ENCODE results near the gene WDR83.
A peak's percentile ranks its signal among the peaks of the same experiment; 100 is the strongest.
"Not testable (repeated sequence)": the region's sequence is repeated elsewhere in the genome, so short reads cannot be mapped to it uniquely, and the experiment has no call there.

WDR83 gene

DNA sequence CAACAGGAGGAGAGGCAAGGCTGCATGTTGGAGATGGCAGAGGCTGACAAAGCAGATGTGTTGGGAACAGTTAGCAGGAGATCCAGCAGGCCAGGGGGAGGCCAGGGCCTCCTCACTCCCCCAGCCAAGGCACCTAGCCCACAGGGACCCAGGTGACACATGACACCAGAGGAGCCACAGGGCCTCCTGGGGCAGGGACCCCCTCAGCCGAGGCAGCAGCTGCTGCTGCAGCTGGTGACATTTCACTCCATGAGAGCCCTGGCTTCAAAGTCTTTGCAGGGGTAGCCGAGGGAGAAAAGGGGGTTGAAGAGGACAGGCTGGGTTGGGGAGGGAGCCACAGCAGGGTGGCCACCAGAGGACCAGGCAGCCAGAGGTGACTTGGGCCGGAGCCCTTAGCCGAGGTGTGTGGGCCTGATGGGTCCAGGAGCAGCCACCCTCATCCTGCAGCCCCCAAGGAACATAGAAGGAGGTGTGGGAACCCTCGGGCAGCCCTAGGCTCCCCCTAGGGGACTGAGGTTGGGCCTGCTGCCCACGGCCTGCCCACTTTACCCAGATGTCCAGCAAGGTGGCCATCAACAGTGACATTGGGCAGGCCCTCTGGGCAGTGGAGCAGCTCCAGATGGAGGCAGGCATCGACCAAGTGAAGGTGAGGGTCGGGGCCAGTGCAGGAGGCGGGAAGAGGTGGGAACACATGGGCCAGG, 21.0 kb downstream of the WDR83 start, which contains the start of gene GNG14:
Gene GNG14, plus strand, starts transcription at position 503 of the 701 bp plus-strand sequence. Its CDS starts 51 bp downstream, at position 554.
- DNase-seq (ENCODE audit: low spot score), result no peak

DNA sequence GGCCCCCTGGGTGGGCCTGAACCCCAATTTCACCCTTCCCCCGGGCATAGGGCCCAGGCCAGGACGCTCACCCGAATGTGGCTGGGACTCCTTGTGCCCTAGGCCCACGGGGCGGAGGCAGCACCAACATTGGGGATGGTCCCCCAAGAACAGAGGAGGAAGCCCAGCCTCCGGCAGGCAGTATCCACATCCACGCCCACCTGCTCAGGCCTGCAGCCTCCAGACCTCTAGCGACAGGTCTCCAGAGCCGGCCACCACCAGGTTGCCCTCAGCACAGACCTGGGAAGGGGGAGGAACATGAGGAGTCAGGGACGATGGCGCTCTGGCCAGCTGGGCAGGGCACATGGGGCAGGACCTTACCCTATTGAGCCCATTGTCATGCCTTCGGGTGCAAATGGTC, 22.4 kb downstream of the WDR83 start:
- no peak for DNase-seq (ENCODE audit: low spot score)

DNA sequence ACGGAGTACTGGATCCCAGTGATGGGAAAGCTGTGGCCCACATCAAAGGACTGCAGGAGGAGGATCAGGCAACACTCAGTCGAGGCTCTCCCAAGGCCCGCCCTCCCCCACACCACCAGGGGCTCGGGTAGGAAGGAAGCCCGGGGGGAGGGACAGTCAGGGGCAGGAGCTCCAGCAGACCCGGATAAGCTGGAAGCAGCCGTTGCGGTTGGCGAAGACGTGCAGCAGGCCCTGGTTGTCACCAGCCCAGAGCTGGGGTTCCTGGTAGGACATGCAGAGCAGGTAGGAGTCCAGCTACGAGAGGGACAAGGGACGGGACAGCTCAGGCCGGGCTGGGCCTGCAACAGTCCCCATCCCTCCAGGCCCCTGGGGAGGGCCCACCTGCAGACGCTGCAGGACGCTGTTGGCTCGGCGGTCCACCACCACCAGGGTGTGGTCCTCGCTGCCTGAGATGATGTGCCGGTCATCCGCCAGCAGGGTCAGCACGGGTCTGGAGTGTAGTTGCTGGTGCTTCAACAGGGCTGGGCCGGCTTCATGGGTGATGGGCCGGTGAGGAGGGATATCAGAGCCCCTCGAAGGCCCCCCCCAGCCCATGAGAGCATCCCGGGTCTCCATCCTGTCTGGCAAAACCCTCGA, 23.1 kb downstream of the WDR83 start:
- no peak for DNase-seq (ENCODE audit: low spot score)

- DNase-seq (ENCODE audit: low spot score), result no peak
Observed at GRCh38 chr19:12692960-12693359, 26.4 kb downstream of the WDR83 start.

- DNase-seq (ENCODE audit: low spot score), result no peak
Observed at GRCh38 chr19:12694641-12695040, 28.0 kb downstream of the WDR83 start.

- DNase-seq (ENCODE audit: low spot score), result no peak
Observed at GRCh38 chr19:12695096-12695495, 28.5 kb downstream of the WDR83 start.

- no peak for DNase-seq (ENCODE audit: low spot score)
Observed at GRCh38 chr19:12695514-12695913, 28.9 kb downstream of the WDR83 start.

- DNase-seq (ENCODE audit: low spot score), result no peak
Observed at GRCh38 chr19:12695997-12696365, 29.4 kb downstream of the WDR83 start.

- peak; percentile 96 for DNase-seq (ENCODE audit: low spot score)
Observed at GRCh38 chr19:12696366-12697335, 30.0 kb downstream of the WDR83 start, which contains the start of gene FBXW9. Gene FBXW9 (minus strand): TSS chr19:12696631. CDS start chr19:12696581, 50 bp downstream.

- not testable (repeated sequence) for DNase-seq (ENCODE audit: low spot score)
Observed at GRCh38 chr19:12697425-12697824, 30.8 kb downstream of the WDR83 start.

DNA sequence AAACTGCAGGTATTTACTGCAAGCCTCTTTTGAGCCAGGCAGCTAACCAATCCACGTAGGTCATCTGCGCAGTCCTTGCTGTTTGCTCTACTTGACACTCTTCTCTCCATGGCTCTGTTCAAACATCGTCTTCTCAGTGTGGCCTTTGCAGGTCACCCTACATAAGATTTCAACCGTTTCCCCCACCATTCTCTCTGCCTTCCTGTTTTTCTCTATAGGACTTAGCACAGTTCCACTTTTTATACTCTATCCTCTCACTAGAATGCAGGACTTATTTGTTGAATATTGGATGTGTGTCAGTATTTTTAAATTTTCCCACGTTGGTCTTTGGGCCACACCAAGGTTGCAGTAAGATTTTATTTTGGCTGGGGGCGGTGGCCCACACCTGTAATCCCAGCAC, 31.5 kb downstream of the WDR83 start:
- no peak for DNase-seq (ENCODE audit: low spot score)

- DNase-seq (ENCODE audit: low spot score), result no peak
Observed at GRCh38 chr19:12701596-12702282, 35.1 kb downstream of the WDR83 start.

- no peak for DNase-seq (ENCODE audit: low spot score)
Observed at GRCh38 chr19:12703046-12703445, 36.4 kb downstream of the WDR83 start.

DNA sequence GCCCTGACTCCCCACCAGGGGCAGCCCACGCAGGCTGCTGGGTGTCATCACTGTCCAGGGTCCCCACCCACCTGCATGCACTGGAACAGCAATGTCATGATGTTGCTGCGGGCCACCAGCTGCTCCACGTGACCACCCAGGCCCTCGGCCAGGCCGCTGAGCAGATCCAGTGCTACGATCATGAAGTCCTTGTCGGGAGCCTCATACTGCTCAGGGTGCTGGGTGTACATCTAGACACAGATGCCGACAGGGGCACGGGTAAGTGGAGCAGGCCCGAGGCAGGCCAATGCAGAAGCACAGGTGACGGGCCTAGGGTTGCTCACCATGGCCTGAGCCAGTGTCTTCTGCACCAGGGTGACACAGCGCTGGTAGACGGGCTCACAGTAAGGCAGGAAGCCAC, 38.6 kb downstream of the WDR83 start:
- DNase-seq (ENCODE audit: low spot score), result no peak

GRCh38 chr19:12705654-12706331, 39.2 kb downstream of the WDR83 start:
- DNase-seq (ENCODE audit: low spot score), result no peak

- no peak for DNase-seq (ENCODE audit: low spot score)
Observed at GRCh38 chr19:12706332-12706718, 39.7 kb downstream of the WDR83 start.

DNA sequence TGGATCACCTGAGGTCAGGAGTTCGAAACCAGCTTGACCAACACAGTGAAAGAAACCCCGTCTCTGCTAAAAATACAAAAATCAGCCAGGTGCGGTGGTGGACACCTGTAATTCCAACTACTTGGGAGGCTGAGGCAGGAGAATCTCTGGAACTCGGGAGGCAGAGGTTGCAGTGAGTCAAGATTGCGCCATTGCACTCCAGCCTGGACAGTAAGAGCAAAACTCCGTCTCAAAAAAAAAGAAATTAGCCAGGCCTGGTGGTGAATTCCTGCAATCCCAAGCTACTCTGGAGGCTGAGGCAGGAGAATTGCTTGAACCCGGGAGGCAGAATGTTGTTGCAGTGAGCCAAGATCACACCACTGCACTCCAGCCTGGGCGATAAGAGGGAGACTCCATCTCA, 42.0 kb downstream of the WDR83 start:
- DNase-seq (ENCODE audit: low spot score), result no peak

- no peak for DNase-seq (ENCODE audit: low spot score)
Observed at GRCh38 chr19:12711187-12711586, 44.6 kb downstream of the WDR83 start.

DNA sequence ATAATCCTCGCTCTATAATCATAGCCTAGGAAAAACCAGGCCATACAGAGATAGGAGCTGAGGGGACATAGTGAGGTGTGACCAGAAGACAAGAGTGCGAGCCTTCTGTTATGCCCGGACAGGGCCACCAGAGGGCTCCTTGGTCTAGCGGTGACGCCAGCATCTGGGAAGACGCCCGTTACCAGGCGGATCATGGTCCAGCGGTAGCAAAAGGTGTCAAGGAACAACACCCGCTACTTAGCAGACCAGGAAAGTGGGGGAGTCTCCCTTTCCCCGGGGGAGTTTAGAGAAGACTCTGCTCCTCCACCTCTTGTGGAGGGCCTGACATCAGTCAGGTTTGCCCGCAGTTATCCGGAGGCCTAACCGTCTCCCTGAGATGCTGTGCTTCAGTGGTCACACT, 45.5 kb downstream of the WDR83 start:
- not testable (repeated sequence) for DNase-seq (ENCODE audit: low spot score)

GRCh38 chr19:12713304-12713703, 46.7 kb downstream of the WDR83 start:
- DNase-seq (ENCODE audit: low spot score), result not testable (repeated sequence)

DNA sequence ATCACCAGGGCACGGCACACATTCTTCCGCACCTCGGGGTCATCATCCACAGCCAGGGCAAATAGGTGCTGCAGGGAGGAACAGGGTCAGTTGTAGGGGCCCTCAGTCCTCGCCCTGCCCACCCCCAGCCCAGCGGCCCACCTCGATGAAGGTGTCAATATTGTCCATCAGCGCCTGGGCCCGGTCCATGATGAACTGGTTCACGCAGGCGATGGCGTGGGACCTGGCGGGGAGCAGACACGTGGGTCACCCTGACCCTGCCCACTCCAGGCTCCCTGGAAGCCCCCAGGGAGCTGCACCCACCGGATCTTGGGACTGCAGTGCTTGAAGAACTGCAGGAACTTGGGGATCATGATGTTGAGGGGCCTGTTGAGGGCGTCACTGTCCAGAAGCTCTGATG, 48.5 kb downstream of the WDR83 start:
- no peak for DNase-seq (ENCODE audit: low spot score)

Measured in activated CD4-positive, alpha-beta T cell treated with anti-CD3 and anti-CD28 coated beads, Interleukin-2, Interleukin-4, amounts not matched to agents 100 ng/mL and 50 ng/mL, durations not matched to agents 16 hours and 8 hours (primary cell).